Choroid plexus epithelial cell (primary cell): ENCODE data around the gene C7orf33.
"Not testable (repeated sequence)": the region's sequence is repeated elsewhere in the genome, so short reads cannot be mapped to it uniquely, and the experiment has no call there.

Experiments used
- DNase-seq: peaks from one replicate; pipeline ENCODE4 v3.0.0-alpha.2; 2010; ENCODE audit warnings: low read depth
- H3K4me3 ChIP-seq: 2 replicates; pipeline ENCODE4 v1.5.1; 2011; ENCODE audit warnings: low read depth, mild to moderate bottlenecking, control low read depth, low read length, moderate library complexity
- TF ChIP-seq, protein P1 (sequence below): conservative IDR thresholded peaks from 2 replicates; pipeline ENCODE4 v1.5.1; 2011; ENCODE audit warnings: low read depth, mild to moderate bottlenecking, control low read depth, inconsistent platforms, low read length, moderate library complexity

Gene C7orf33

DNA sequence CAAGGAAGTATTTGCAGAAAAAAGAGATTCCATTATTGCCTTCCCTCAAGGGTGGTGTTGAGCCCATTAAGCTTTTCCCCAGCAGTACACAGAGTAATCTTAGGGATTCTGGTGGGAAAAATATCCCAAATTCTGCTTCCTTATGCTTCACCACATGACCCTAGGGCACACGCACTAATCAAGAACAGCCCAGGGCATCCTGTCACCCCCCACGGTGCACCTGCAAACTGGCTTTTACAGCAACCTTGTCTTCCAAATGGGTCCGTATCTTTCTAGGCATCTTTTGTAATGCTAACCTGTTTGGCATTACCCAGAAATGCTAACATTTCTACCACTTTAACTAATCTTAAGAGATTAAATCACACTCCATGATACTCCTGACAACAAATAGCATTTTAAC is 926 bp upstream of the C7orf33 start:
- no peak overlapping the region for H3K4me3 ChIP-seq
- TF ChIP-seq, protein P1, sequence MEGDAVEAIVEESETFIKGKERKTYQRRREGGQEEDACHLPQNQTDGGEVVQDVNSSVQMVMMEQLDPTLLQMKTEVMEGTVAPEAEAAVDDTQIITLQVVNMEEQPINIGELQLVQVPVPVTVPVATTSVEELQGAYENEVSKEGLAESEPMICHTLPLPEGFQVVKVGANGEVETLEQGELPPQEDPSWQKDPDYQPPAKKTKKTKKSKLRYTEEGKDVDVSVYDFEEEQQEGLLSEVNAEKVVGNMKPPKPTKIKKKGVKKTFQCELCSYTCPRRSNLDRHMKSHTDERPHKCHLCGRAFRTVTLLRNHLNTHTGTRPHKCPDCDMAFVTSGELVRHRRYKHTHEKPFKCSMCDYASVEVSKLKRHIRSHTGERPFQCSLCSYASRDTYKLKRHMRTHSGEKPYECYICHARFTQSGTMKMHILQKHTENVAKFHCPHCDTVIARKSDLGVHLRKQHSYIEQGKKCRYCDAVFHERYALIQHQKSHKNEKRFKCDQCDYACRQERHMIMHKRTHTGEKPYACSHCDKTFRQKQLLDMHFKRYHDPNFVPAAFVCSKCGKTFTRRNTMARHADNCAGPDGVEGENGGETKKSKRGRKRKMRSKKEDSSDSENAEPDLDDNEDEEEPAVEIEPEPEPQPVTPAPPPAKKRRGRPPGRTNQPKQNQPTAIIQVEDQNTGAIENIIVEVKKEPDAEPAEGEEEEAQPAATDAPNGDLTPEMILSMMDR = no peak
- no peak for DNase-seq

DNA sequence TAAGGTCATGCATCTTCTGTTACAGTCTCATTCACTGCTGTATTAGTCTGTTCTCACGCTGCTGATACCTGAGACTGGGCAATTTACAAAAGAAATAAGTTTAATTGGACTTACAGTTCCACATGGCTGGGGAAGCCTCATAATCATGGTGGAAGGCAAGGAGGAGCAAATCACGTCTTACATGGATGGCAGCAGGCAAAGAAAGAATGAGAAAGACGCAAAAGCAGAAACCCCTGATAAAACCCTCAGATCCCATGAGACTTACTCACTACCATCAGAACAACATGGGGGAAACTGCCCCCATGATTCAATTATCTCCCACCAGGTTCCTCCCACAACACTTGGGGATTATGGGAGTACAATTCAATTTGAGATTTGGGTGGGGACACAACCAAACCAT is 5.8 kb downstream of the C7orf33 start:
- DNase-seq, H3K4me3 ChIP-seq: not testable (repeated sequence)

DNA sequence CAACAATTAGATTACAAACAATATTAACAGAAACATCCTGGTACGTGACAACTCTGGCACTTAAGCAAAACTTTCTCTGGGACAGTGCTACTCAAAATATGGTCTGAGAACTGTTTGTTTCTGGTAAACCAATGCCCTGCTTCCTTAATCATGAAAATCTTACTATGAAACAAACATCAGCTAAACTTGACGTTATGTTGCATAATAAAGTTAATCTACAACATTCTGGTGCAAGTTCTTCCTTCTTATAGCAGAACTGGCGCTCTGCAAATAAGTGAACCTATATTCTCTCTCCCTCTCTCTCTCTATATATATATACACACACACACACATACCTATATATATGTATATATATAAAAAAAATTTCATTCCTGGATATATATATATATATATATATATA is 7.8 kb downstream of the C7orf33 start:
- H3K4me3 ChIP-seq = no peak overlapping the region
- DNase-seq = no peak
- TF ChIP-seq, protein P1 = no peak

DNA sequence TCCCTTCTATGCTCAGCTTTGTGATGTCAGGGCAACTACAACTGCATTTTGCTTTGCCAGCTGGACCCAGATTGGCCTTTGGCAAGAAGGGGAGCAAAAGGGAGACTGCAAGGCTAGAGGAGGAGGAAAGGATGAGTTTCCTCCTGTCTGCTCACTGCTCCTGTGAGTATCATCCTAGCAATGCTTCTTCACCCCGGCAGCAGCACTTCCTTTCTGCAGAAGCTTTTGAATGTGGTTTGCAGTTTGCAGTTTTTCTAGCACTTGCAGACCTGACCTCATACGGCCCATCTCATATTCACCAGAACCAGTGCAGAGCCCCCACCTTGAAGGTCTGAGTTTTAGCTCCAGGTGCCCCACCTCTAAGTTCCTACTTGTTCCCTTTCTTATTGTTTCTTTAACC is 14.8 kb downstream of the C7orf33 start:
- DNase-seq = no peak
- H3K4me3 ChIP-seq = no peak overlapping the region
- TF ChIP-seq, protein P1 = no peak

DNA sequence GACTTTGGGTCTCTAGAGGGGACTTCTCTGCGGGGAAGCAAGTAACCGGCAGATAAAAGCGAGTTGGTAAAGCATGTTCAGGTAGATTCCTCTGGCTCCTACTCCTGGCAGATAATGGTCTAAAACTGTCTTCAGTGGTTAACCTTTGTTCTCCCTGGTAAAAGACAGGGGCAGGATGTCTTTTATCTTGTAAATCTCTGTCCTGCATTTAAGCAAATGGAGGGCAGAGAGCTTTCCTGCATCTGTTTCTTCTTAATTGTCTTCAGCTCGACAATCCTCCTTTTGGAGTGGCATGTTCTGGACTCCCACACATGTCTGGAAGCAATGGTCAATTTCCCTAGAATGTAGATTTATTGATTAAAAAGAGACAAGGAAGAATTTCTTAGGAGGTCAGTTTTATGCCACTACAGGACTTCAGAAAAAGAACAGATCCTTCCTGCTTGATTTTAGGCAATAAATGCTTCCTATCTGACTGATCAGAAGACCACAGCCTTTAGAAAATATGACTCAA is 16.6 kb downstream of the C7orf33 start:
- H3K4me3 ChIP-seq = no peak overlapping the region
- DNase-seq = no peak
- TF ChIP-seq, protein P1 = no peak

DNA sequence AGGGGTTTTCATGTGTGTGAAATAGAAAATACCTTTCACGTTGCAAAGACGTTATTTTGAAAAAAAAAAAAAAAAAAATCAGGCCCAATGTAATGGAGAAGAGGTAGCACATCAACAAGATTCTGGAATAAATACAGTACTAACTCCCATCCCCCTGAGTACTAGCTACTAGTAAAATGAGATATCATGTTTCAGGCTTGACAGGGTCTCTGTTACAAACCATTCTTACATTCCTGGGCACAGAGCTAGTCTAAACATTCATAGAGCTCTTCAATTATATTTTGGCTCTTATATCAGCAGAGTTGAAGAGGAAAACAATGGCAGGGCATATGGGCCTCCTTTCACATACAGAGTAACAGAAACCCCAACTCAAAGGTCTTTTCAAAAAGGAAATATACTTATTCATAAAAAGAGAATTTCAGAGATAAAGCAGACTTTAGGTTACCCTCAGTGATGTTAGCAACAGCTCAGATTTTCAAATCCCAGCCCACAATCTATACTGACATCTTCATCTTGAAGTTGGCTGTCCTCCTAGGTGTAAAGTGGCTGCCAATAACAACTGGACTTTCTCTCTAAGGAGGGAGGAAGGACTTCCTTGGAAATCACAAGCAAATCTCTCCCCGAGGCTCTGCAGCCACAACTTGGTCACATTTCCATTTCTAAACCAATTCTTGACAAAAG is 18.6 kb downstream of the C7orf33 start:
- TF ChIP-seq, protein P1 = no peak
- DNase-seq = peak; percentile 51
- H3K4me3 ChIP-seq = no peak overlapping the region

DNA sequence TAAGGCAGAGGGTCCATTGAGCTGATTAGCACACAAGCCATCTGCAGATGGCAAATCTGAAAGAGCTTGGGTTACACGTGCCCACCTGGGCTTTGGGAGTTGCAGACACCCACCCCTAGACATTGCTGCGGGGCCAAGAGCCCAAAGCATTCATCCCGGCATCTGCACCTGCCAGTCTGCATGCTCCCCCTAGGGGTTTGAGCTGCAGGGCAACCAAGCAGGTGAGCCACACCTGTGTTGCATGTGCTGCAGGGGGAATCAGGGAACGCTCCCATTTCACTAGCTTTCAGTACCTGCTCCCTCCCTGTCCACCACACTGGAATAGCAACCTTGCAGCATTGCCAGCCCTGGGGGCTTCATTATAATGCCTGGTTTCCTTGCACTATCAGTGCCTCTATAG is 21.1 kb downstream of the C7orf33 start:
- no peak for DNase-seq
- TF ChIP-seq, protein P1 = no peak
- H3K4me3 ChIP-seq = no peak overlapping the region
